GM20000 (cell line): ENCODE data around the gene COL5A1.

Experiments used
- DNase-seq: peaks from one replicate; pipeline ENCODE4 v3.0.0; 2012; ENCODE audit warnings: low spot score
- CTCF ChIP-seq: IDR thresholded peaks from 2 replicates; pipeline ENCODE4 v1.5.1; 2012; ENCODE audit warnings: mild to moderate bottlenecking, control low read depth; ENCODE audit errors: extremely low read depth, missing control alignments

Gene COL5A1

GRCh38 chr9:134884492-134884891 is 242.9 kb downstream of the COL5A1 start:
- no peak for TF ChIP-seq CTCF
- DNase-seq, result no peak

- no peak for DNase-seq
- no peak for TF ChIP-seq CTCF
Observed at GRCh38 chr9:134885001-134885678, 243.5 kb downstream of the COL5A1 start.

GRCh38 chr9:134885679-134886412 is 244.2 kb downstream of the COL5A1 start:
- no peak for DNase-seq
- TF ChIP-seq CTCF, result no peak

GRCh38 chr9:134886413-134886913 is 244.9 kb downstream of the COL5A1 start:
- no peak for TF ChIP-seq CTCF
- DNase-seq, result no peak

- DNase-seq, result no peak
- no peak for TF ChIP-seq CTCF
Observed at GRCh38 chr9:134887219-134887618, 245.6 kb downstream of the COL5A1 start.

- TF ChIP-seq CTCF, result no peak
- no peak for DNase-seq
Observed at GRCh38 chr9:134887686-134888602, 246.3 kb downstream of the COL5A1 start.
